DOHH2 (cell line): Measurements from ENCODE around the gene PTPN3.

Source experiments
- H3F3A ChIP-seq: fragments of 200-600 bp; sonication (generic), shearing (Covaris generic); 2 replicates; pipeline ENCODE4 v1.6.0; 2016; ENCODE audit warnings: antibody characterized with exemption, mild to moderate bottlenecking; ENCODE audit not compliant: control insufficient read depth, insufficient read depth
- H3K27ac ChIP-seq: fragments of 200-600 bp; sonication (generic); 2 replicates; pipeline ENCODE4 v1.5.1; 2014; ENCODE audit warnings: low read depth, mild to moderate bottlenecking, low read length, moderate library complexity
- H3K27me3 ChIP-seq: fragments of 200-600 bp; sonication (generic); 2 replicates; pipeline ENCODE4 v1.6.1; 2014; ENCODE audit warnings: mild to moderate bottlenecking, low read length, mixed read lengths; ENCODE audit not compliant: control insufficient read depth
- H3K36me3 ChIP-seq: fragments of 200-600 bp; sonication (generic); 2 replicates; pipeline ENCODE4 v1.6.1; 2014; ENCODE audit warnings: mild to moderate bottlenecking, low read length, moderate library complexity, mixed read lengths; ENCODE audit not compliant: control insufficient read depth
- H3K4me1 ChIP-seq: fragments of 200-600 bp; sonication (generic); 2 replicates; pipeline ENCODE4 v1.6.1; 2014; ENCODE audit warnings: mild to moderate bottlenecking, low read length, mixed read lengths; ENCODE audit not compliant: control insufficient read depth
- H3K4me2 ChIP-seq: fragments of 200-600 bp; sonication (generic); 2 replicates; pipeline ENCODE4 v1.6.0; 2014; ENCODE audit warnings: mild to moderate bottlenecking, low read length, moderate library complexity
- H3K4me3 ChIP-seq: fragments of 200-600 bp; sonication (generic); 2 replicates; pipeline ENCODE4 v1.5.1; 2014; ENCODE audit warnings: mild to moderate bottlenecking, low read length, mixed read lengths
- H3K79me2 ChIP-seq: fragments of 200-600 bp; sonication (generic); 2 replicates; pipeline ENCODE4 v1.6.1; 2014; ENCODE audit warnings: mild to moderate bottlenecking, low read length, mixed read lengths; ENCODE audit not compliant: control insufficient read depth
- H3K9me2 ChIP-seq: fragments of 200-600 bp; sonication (generic); replicated peaks from 2 replicates; pipeline ENCODE4 v1.6.1; 2014; ENCODE audit warnings: mild to moderate bottlenecking, low read length, mixed read lengths; ENCODE audit not compliant: control insufficient read depth
- H3K9me3 ChIP-seq: fragments of 200-600 bp; sonication (generic); 2 replicates; pipeline ENCODE4 v1.6.1; 2014; ENCODE audit warnings: antibody characterized with exemption, low read length, mixed read lengths; ENCODE audit not compliant: control insufficient read depth, insufficient read depth
- H4K20me1 ChIP-seq: fragments of 200-600 bp; sonication (generic); 2 replicates; pipeline ENCODE4 v1.6.0; 2014; ENCODE audit warnings: low read depth, mild to moderate bottlenecking, antibody characterized with exemption, low read length, moderate library complexity; ENCODE audit not compliant: control insufficient read depth, insufficient read depth
- CTCF ChIP-seq: fragments of 200-600 bp; sonication (generic); IDR thresholded peaks from one replicate; pipeline ENCODE4 v1.5.1; 2014; ENCODE audit warnings: antibody characterized with exemption, mild to moderate bottlenecking, low read depth, low read length; ENCODE audit not compliant: poor library complexity, severe bottlenecking
- EZH2phosphoT487 ChIP-seq: fragments of 200-600 bp; sonication (generic); IDR thresholded peaks from 2 replicates; pipeline ENCODE4 v1.6.1; 2017; ENCODE audit warnings: borderline replicate concordance, mild to moderate bottlenecking, antibody characterized with exemption, low read length, moderate library complexity, mixed read lengths

The PTPN3 gene

GRCh38 chr9:109506097-109506712 lies 8.1 kb upstream of the PTPN3 start:
- Histone ChIP-seq H3K4me2 (no peak overlapping the region), H3F3A (no peaks in the 10 kb centered on the region), H3K27ac (no peak overlapping the region)

GRCh38 chr9:109504689-109505088 lies 6.6 kb upstream of the PTPN3 start:
- TF ChIP-seq EZH2phosphoT487 (no peak), CTCF (no peak)
- Histone ChIP-seq H4K20me1 (no peaks in the 10 kb centered on the region), H3K27ac (no peak overlapping the region), H3K27me3 (peaks cover 6% of the 10 kb centered on the region; the same call in 1 of the 2 replicates), H3K4me3 (no peak overlapping the region), H3K9me3 (no peaks in the 10 kb centered on the region), H3K4me1 (no peaks in the 10 kb centered on the region), H3K4me2 (no peak overlapping the region), H3F3A (no peaks in the 10 kb centered on the region), H3K79me2 (no peaks in the 10 kb centered on the region), H3K36me3 (no peaks in the 10 kb centered on the region), H3K9me2 (no peaks in the 10 kb centered on the region)

More at GRCh38 chr9:109506097-109506712, 8.1 kb upstream of the PTPN3 start:
- no peak overlapping the region for H3K4me3 ChIP-seq
- no peaks in the 10 kb centered on the region for H3K9me3 ChIP-seq
- H3K27me3 ChIP-seq = peaks cover 9% of the 10 kb centered on the region; the same call in 1 of the 2 replicates
- no peak for TF ChIP-seq CTCF
- TF ChIP-seq EZH2phosphoT487 = no peak
- no peaks in the 10 kb centered on the region for H3K9me2 ChIP-seq
- no peaks in the 10 kb centered on the region for H3K79me2 ChIP-seq
- no peaks in the 10 kb centered on the region for H3K4me1 ChIP-seq
- H3K36me3 ChIP-seq = no peaks in the 10 kb centered on the region
- no peaks in the 10 kb centered on the region for H4K20me1 ChIP-seq

- Histone ChIP-seq H3K79me2 (no peaks in the 10 kb centered on the region), H3K4me1 (no peaks in the 10 kb centered on the region), H3F3A (no peaks in the 10 kb centered on the region), H3K9me2 (no peaks in the 10 kb centered on the region), H4K20me1 (no peaks in the 10 kb centered on the region), H3K27me3 (peaks cover 6% of the 10 kb centered on the region; the same call in 1 of the 2 replicates), H3K4me3 (no peak overlapping the region), H3K36me3 (no peaks in the 10 kb centered on the region), H3K27ac (no peak overlapping the region), H3K4me2 (no peak overlapping the region), H3K9me3 (no peaks in the 10 kb centered on the region)
- TF ChIP-seq EZH2phosphoT487 (no peak), CTCF (no peak)
These were observed 2.4 kb upstream of the PTPN3 start for GRCh38 chr9:109500421-109500974.
